GM18498 (cell line): ENCODE data around the gene PEPD.

Experiments
- ATAC-seq: cut with Tn5 transposase; IDR thresholded peaks from one replicate; pipeline ENCODE4 v1.9.1; 2021; ENCODE audit warnings: mild to moderate bottlenecking, moderate library complexity; ENCODE audit not compliant: unreplicated experiment

The PEPD gene

DNA sequence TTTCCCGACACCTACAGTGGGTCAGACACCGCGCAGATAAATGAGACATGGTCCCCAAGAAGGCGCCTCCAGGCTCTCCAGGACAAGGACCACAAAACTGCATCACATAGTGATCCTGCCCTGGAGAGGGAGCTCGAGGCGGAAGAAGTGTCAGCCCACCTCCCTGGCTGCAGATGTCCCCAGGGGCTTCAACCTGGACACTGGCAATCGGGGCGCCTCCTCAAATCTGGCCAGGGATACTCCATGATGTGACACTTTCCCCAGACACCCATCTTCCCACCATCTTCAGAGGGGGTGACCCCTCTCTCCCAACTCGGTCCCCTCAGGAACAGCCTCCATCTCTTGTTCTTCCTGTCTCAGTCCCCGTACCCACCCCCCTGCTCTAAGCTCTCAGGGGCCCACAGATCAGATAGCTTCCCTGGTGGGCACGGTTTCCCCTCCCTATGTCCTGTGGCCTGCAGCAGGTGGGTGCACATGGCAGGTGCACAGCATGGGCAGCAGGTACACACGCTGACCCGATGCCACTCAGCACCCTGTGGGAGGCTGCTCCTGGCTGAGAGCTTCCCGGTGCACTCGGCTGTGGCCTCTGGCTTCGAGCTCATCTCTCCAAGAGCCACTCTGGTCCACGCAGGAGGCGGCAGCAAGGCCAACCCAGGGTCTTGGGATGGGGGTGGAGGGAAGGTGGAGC is 61.2 kb downstream of the PEPD start:
- ATAC-seq, result no peak

DNA sequence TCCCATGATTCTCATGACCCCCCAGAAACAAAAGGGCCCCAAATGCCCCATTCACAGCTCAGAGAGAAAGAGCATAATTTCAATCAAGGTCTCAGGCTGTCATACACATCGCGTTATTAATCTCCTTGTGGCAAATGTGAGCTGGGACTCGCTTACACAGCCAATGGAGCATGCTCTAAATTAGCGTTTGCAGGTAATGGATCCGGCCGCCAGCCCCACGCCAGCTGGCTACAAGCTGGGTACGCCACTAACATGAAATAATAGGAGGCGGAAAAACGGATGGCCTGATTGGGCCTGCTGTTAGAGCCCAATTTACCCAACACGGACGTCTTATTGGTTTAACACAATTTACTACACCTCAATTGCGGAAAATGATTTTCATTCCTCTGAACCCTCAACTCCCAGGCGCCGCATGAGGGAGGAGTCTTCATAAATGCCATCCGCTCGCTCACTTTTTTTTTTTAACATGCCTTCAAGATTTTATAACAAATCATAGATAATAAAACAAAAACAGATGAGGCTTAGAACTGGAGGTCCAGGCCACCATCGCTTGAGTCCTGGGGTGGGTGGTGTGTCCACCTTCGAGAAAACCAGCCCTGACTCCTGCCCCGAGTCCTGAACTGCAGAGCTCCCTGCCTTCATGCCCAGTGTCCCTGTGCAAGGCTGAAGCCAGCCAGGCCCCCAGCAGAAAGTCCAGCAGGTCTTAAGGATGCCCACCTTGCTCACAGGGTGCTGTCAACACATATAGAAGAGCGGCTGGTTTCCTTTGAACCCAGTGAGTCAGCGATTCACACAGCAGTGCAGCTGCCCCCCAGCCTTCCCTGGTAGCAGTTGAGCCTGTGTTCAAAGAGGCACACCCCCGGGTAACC is 62.1 kb downstream of the PEPD start:
- ATAC-seq, result no peak

DNA sequence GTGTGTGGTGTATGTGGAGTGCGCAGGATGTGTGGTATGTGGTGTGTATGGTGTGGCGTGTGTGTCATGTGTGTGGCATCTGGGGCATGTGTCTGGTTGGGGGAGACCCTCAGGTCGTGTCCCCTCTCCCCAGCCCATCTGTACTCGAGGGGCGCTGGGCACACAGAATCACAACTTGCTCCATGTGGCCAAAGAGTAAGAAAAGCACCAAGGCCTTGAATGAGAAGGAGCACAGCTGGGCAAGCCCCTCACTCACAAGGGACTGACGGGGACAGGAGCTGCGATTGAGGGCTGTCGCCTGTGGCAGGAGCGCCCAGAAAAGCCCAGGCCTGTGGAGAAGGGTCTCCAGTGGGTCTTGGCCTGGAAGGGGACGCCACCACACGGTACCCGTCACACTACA is 62.8 kb downstream of the PEPD start:
- ATAC-seq, result no peak

DNA sequence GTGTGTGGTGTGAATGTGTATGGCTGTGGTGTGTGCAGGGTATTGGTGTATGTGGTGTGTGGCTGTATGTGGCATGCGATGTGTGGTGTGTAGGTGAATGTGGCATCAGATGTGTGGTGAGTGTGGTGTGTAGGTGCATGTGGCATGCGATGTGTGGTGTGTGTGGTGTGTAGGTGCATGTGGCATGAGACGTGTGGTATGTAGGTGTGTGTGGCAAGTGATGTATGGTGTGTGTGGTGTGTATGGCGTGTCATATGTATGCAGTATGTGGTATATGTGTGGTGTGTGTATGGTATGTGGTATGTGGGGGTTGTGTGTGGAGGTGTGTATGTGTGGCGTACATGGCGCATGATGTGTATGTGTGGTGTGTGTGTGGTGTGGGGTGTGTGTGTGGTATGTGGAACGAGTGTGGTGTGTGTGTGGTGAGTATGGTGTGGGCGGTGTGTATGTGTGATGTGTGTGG is 63.4 kb downstream of the PEPD start:
- ATAC-seq, result no peak

DNA sequence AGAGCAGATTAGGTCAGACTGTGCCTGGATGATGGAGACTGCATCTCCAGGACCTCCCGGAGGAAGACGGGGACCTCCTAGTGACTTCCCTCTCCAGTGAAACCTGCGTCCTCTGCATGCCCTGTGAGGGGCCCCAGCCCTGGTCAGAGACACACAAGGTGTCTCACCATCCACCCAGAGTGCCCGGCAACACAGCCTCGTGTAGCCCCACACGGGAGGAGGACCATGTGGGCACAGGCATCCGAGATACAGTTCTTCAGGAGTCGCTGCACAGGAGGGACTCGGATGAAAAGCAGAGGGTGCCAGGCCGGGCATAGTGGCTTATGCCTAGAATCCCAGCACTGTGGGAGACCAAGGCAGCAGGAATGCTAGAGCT is 64.8 kb downstream of the PEPD start:
- no peak for ATAC-seq

DNA sequence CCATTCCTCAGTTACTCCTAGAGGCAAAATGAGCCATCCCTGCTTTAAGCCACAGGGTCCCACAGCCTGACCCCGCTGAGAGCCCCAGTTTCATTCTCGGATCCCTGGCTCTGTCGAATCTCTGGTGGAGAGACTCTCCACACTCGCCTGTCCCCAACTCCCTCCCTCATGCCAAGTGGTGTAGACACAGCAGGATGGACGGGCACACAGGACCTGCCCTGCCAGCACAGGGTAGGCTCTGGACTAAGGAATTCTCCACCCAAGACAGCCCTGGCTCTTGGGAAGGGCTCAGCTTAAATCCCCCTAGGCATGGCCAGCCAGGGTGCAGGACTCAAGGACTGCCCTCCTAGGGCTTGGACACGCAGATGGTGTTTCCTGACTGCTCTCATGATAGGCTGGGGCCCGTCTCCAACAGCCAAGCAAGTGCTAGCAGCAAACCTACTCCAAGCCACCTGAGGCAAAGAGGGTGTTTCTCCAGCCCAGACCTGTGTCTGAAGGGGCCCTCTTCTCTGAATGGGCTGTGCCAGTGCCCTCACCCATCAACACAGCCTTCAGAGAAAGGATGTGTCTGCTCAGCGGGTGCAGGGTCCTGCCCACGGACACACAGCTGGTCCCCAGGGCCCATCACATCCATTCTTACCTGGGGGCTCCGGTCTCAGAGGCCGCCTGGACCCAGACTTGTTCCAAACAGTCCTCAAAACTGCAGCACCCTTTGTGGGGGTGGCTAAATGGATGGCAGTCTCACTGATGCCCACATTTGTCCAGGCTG is 65.3 kb downstream of the PEPD start:
- no peak for ATAC-seq

DNA sequence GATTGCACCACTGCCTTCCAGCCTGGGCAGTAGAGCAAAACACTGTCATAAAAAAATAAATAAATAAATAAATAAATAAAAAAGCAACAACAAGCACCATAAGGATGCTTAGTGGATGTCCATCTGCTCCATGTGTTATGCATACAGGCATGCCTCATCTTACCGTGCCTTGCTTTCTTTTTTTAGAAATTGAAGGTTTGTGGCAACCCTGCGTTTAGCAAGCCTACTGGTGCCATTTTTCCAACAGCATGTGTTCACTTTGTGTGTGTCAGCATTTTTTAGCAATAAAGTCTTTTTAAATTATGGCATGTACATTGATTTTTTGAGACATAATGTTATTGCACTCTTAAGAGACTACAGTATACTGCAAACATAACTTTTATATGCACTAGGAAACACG is 68.3 kb downstream of the PEPD start:
- no peak for ATAC-seq

DNA sequence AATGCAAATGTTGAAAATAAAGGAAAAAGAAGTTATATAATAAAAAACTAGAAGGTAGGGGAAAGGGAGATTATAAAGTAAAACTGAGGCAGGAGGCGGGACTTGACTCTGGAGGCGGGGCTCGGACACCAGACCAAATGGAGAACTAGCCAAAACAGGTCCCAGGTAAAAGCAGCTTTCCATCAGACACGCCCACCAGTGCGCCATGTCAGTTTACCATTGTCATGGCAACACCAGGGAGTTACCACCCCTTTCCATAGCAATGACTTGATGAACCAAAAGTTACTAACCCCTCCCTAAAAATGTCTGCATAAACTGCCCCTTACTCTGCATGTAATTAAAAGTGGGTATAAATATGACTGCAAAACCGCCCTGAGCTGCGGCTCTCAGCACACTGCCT is 70.9 kb downstream of the PEPD start:
- ATAC-seq, result no peak

DNA sequence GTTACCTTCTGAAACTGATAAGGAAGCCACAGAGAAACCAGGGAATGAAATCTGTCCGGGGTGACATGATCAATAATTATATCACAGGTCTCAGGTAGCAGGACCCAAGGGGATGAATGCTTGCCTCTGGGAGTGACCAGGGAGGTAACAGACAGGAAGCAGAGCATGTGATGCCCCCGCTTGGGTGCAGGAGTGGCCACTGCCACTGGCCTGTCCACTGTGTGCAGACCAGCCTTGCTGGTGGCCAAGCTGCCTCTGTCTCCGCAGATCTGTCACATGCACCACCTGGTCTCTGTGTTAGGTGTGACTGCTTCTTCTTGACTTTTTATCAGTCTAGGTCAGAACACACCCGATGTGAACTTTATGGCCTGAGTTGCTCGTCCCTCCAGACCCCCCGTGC is 71.8 kb downstream of the PEPD start:
- ATAC-seq, result no peak

DNA sequence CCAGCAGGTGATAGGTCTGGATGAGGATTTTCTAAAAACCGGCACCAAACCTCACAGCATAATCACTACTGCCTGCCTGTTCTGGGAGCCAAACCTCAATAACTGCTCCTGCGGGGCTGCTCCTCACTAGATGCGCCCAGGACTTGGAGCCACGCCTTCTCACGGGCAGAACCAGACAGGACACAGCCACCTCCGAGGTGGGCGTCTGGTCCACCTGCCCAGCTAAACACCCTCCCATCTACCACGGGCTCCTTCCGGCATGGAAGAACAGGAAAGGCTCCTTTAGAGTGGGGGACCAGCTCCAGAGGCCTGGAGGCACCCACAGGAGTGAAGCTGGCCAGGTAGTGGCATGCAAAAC is 73.5 kb downstream of the PEPD start:
- ATAC-seq, result no peak

DNA sequence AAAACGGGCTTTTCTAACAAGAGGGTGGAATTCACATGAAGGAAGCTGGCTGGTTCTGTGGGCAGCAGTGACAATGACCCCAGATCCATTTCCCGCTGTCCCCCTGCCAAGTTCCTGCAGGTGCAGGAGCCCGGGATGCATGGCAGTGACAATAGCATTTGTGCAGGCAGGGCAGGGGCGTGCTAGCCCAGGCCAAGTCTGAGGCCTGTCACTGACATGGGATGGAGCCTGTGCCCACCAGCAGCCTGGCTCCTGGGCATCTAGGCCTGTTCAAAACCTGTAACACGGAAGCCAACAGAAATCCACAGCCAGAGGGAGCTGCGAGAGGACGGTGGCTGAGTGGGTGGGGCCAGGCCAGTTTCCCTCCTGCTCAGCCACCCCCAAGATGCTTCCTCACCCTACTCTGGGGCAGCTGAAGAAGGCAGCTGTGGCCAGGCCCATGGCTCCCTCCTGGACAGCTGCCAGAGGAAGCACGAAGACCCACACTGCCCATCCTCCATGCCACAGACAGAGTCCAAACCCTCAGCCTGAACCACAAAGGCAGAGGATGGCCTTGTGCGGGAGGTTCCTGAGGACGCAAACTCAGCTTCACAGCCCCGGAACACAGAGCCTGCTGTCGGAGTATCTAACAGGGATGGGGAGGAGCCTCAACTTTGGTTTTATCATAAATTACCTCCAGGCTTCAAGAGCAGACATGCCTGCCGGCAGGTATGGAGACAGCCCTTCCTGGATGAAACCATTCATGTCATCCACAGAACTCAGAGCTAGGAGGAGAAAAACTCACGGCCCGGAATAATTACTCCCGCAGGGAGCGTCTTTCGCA is 74.0 kb downstream of the PEPD start:
- ATAC-seq, result no peak

DNA sequence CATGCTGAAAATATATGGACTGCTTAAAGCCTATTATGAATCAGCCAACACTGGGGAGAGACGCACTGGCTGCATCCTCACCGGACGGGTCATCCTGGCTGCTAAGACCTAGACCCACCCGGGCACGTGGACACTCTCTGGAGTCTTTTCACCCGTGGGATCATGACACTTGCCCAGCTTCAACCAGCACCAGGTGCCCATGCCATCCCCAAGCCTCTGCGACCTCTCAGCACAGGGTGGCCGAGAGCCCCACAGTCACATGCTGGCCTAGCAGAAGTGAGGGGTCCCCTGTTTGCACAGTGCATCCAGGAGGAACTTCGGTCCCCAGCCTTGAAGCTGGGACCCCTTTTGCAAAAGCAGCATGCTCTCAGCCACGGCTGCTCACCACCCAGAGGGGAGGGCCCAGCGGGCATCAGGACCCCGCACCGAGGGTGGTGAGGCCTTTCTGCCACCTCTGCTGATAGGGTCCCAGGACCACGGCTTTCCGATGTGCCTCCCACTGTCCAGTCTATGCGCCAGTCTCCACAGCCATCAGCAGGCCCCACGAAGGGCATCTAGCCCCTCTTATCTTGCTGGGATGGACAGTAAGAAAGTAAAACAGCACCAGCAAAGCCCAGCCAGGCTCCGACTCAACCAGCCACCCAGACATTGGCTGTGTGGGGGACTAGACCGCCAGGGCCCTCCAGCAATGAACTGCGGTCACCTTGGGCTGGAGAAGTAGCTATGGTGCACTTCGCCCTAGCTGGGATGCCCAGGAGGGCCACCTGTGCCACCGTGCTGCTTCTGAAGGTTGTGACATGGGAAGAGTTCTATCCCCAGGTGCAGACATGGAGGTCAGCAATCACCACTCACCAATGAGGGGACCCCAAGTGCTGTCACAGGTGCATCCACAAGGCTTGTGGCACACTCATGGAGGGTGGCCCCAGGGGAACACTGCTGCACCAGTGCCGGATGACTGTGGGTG is 75.0 kb downstream of the PEPD start:
- no peak for ATAC-seq

DNA sequence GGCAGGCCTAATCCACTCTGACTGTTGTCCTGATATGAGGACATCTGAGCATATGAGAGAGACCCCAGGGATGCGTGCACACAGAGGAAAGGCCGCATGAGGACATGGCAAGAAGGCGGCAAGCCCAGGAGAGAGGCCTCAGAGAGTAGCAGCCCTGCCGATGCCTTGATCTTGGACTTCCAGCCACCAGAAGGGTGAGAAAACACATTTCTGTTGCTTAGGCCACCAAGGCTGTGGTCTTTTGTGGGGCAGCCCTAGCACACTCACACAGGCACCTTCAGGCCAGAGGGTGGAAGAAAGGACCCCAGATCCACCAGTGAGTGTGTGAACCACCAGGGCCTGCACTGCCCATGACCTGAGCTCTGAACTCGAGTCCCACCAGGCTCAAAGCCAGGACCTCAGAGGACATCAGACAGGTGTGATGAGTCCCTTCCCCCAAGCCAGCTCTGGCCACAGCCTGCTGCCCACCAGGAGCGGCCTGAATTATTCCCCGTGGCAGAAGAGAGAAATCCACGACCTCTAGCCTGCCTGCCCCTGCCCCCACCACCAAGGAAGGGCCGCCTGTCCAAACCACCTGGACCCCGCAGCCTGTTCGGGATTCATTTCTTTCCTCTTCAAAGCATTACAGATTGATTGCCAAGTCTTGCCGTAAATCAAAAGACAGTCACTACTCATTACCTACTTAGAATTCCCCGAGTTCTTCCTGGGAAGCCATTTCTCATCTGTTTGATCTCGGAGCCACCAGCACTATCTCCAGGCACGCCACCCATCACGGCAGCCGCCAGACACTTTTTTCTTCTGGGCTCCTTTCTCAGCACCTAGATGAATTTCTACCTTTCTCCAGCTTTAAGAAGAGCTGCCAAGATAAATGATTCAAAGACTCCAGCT is 75.9 kb downstream of the PEPD start:
- no peak for ATAC-seq

DNA sequence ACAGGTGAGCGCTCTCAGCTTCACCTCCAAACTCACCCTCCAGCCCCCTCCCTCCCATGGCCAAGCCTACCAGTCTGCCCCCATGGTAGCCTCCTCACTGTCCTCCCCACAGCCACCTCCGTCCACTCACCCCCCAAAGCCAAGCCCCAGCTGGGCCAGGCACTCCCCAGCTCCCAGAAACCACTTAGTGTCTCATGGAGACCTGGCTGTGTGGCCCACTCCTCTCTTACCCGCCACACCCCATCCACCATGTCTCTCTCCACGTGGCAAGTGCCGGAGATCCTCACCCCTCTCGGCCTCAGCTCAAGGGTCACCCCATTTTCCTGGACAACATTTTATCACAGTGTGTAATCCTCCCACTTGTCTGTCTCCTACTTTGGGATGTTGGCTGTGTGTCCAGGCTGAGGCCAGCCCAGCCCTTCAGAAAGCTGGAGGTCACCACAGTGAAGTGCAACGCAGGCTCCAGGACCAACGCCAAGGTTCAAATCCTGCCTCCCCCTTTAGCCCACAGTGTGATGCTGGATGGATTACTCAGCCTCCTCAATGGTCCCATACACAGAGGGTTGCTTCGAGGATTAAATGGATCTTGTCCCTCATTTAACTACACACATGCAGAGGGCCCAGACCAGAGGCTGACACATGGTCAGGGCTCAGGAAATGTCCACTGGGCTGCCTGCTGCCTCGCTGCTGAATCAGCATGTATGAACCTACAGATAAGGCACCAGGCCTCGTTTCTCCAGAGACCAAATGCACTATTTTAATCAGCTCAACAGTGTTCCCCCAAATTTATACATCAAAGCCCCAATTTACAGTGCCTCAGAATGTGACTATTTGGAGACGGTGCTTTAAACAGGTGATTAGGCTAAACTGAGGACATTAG is 76.8 kb downstream of the PEPD start:
- ATAC-seq, result no peak

DNA sequence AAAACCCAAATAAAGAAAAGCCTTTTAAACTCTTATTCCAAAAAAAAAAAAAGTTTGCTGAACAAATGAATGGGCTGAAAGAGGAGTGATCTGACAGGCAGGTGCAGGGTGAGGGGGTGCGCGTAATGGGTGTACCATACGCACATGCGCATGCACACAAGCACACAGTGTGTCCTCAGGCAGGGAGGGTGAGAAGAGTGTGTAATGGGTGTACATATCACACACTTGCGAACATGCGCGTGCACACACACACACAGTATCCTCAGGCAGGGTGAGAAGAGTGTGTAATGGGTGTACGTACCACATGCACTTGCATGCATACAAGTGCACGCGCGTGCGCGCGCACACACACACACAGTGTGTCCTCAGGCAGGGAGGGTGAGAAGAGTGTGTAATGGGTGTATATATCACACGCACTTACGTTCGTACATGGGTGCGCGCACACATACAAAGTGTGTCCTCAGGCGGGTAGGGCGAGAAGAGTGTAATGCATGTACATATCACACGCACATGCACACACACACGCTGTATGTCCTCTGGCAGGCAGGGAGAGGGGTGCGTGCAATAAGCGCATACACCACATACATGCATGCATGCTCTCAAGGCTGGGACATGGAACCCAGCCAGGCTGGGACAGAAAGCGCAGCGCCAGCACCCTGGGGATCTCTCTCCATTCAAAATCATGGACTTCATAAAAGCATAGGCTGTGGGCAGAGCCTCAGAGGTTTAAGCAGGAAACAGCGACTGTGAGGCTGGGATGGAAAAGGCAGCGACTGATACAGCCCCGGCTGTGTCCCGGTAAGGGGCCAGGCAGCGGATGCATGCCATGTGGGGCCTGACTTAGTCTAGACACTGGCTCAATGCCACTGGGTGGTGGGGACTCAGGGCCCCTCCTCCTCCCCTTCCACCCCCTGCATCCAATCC is 77.7 kb downstream of the PEPD start:
- no peak for ATAC-seq

DNA sequence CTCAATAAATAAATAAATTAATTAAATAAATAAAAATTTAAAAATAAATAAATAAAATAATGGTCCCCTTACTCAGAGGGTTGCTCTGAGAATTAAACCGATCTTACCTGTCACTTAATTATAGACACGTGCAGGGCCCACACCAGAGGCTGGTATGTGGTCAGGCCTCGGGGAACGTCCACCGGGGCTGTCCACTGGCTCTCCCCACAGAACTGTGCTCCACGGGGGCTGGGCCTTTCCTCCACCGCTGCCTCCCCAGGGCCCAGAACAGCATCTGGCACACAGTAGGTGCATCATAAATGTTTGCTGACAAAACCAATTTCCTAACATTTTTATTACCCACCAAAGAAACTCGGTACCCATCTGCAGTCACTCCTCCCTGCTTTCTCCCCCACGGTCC is 78.9 kb downstream of the PEPD start:
- no peak for ATAC-seq

DNA sequence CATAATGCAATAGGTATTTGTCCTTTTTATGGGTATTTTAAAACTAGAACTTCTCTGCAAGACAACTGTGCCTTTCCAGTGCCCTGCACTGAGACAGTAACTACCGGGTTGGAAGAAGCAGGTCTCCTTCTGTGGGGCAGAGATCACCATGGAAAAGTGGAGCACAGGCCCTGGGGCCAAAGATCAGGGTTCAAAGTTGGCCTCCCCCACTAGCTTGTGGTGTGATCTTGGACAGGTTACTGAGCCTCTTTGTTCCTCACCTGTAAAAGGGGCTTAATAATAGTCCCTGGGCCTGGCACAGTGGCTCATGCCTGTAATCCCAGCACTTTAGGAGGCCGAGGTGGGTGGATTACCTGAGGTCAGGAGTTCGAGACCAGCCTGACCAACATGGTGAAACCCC is 79.8 kb downstream of the PEPD start:
- no peak for ATAC-seq
